NCI-H1436 treated with DMSO at 0.1 percent for 48 hours (cell line): ENCODE data around the gene BBS2.
A peak's percentile ranks its signal among the peaks of the same experiment; 100 is the strongest.

Experiments
- DNase-seq: peaks from one replicate; lab custom pipeline; 2025; lab: John Stamatoyannopoulos, UW

BBS2 gene

DNA sequence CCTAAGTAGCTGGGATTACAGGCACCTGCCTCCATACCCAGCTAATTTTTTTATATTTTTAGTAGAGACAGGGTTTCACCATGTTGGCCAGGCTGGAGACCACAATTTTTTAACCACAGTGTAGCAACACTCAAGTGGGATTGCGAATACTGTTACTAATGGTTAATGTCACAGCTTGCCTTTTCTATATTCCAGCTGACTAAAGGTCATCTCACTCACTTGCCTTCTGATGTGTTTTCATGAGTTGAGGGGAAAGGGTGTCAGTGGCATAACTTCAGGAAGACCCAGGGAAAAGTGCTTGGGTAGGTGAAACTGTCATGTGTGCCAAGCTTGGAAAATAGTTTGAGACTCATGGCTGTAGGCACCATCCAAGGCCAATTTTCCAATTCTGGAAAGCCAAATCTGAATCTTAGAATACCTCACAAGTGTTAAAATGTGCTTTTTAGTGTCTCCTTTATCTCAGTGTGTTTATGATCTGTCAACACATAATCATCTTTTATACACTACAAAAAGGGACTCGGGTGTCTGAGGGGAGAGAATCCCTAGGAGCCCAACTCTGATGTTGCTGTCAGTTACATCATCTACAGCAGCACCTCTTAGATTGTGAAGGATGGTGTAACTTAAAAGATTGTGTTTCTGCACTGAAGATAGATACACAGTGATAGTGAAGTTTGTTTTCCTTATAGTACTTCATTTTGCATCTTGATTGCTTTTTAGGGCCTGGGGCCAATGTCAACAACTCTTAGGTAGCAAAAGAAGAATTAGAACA is 41.4 kb downstream of the BBS2 start:
- no peak for DNase-seq

GRCh38 chr16:56477096-56477878 is 42.5 kb downstream of the BBS2 start:
- DNase-seq = no peak

DNA sequence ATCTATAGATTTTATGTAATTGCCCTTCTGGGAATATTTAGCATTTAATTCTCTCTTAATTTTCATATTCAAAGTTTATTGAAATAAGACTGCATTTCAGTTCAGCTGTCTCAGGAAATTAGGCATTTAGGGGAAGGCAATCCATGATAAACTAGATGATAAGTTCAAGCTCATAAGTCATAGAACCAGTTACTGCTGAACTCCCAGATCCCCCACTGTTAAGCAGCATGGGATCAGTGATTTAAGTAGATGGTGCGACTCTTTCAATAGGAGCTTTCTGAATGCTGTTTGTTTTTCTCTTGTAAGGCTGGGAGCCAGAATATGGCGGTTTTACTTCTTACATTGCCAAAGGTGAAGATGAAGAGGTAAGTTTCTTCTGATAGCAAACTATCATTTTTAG is 44.6 kb downstream of the BBS2 start:
- no peak for DNase-seq

- no peak for DNase-seq
Observed at GRCh38 chr16:56470666-56471065, 49.2 kb downstream of the BBS2 start.

DNA sequence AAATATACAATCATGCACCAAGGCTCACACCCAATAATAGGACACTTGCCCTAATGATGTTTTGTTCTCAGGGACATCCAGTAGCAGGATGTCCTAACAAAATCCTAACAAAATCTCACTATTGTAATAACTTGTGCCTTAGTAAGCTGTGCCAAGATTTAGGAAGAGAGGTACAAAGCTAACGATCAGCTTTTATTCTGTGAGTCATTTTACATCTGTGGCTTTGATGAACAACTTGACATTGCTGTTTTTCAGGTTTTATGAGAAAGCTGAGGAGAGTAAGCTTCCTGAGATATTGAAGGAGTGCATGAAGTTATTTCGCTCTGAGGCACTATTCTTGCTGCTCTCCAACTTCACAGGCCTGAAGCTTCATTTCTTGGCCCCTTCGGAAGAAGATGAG is 49.6 kb downstream of the BBS2 start:
- no peak for DNase-seq

GRCh38 chr16:56469748-56470147 is 50.1 kb downstream of the BBS2 start:
- no peak for DNase-seq

DNA sequence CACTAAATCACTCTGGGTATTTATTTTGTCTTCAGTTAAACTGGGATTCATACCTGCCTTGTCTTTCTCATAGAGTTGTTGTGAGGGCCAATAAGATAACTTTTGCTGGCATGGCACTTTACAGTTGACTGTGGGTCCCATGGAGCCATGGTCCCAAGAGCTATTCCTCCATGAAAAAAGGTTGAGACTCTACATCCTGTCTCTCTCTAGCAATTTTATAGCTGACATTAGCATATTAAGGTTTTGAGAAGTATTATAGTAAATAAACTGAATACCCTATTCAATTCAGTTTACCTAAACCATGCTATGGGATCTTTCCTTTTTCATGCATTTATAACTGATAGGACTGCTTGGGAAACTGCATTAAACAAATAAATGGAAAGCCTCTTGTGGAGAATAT is 51.0 kb downstream of the BBS2 start:
- no peak for DNase-seq

- no peak for DNase-seq
Observed at GRCh38 chr16:56466344-56466743, 53.5 kb downstream of the BBS2 start.

GRCh38 chr16:56463153-56463552 is 56.7 kb downstream of the BBS2 start:
- DNase-seq = no peak

- no peak for DNase-seq
Observed at GRCh38 chr16:56462064-56462796, 57.6 kb downstream of the BBS2 start.

DNA sequence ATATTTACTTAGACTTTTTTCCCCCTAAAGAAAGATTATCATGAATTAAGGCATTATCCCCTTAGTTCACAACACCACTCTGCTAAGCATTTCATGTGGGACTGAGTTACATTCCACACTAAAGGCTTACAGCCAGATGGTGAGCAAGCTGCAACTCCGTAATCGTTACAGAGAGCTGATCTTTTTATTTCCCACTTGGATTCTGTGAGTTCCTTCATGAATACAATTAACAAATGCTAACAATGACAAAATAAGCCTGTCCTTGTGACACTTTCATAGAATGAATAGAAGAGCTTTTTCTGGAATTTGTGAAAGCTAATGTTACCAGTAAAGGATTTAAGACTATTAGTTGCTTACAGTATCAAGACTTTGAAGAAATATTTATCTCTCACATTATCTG is 59.7 kb downstream of the BBS2 start:
- no peak for DNase-seq

DNA sequence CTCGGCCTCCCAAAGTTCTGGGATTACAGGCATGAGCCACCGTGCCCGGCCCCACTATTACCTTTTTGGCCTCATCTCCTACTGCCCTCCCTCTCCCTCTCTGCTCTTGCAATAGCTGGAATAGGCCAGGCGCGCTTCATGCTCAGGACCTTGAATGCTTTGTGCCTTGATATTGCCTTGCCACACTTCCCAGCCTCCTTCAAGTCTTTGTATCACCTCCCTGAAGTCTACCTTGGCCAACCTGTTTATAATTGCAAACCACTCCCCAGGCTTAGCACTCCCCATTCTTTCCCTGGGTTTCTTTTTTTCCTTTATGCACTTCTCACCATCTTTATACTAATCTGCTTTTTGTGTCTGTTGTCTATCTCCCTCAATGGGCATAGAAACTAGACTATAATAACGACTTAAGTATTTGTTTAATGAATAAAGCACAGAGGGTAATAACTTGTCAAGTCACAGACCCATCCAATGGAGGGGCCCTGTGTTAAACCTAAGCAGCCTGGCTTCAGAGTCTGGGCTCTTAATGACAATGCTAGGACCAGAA is 61.8 kb downstream of the BBS2 start:
- DNase-seq = no peak

- no peak for DNase-seq
Observed at GRCh38 chr16:56451753-56452689, 67.8 kb downstream of the BBS2 start.

GRCh38 chr16:56450986-56451752 is 68.7 kb downstream of the BBS2 start, which contains the start of the genes NUDT21 and OGFOD1:
Gene NUDT21 (minus strand): TSS chr16:56451332. CDS start chr16:56451202, 130 bp downstream.
Gene OGFOD1 (plus strand): TSS chr16:56451554. CDS start chr16:56451613, 59 bp downstream.
- peak; percentile 91 for DNase-seq

- DNase-seq = no peak
Observed at GRCh38 chr16:56450275-56450985, 69.4 kb downstream of the BBS2 start.

DNA sequence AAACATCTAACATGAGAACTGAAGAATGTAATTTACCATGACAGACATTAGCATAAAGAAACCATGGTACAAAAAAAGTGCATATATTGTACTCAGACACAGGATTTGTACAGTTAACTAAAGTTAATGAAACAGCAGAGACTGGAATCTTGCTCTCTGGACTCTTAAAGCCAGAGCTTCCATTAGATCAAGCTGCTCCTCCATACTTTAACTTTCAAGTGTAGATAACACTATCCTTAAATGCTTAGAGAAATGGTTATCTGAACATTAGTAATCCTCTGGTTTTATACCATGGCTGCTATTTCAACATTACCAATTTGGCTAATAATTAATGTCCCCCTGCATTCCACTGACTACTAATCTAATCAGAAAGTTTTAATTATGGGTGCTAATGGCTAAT is 71.8 kb downstream of the BBS2 start:
- no peak for DNase-seq

DNA sequence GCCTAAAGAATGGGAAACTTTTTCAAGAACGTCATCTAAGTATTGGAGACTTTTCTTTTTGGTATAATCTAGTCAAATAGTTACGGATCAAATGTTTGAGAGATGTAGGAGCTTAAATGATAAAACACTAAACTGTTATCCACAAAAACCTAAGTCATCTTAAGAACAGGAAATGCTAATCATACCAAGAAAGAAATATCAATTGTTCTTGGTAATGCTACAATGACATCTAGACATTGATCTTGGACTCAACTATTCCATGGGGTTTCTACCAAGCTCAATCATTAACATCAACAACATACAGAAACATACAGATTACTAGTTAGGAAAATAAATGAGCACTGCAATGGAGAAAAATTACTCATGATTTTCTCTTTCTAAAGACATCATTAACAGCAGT is 72.5 kb downstream of the BBS2 start:
- no peak for DNase-seq

DNA sequence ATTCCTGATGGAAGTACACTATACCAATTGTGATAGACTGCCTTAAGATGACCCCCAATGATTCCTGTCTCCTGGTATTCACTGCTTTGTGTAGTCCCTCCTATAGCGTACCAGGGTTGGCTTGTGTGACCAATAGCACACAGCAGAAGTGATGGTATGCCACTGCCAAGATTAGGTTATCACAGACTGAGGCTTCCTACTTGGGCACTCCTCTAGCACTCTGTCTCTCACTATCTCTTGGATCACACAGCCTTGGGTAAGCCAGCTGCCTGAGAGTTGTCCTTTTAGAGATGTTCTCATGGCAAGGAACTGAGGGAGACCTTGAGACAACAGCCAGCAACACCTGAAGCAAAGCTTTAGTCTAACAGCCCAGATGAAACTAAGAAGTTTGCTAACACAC is 81.8 kb downstream of the BBS2 start:
- DNase-seq = no peak

DNA sequence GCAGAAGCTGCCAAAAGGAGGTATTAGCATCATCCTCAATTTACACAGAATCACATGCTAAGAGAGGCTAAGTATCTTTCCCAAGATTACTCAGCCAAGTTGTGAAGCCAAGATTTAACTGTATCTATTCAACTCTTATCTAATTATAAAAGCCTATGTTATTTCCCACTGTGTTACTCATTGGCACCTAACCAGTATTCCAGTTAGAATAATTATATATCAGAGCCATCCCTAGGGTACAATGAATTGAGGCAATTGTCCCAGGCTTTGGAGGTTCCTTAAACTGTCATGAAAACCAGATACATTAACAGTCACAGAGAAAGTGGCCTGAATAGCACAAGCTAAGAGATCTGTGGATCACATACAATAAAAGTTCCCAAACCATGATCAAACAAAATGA is 83.6 kb downstream of the BBS2 start:
- DNase-seq = no peak
